SH-SY5Y (cell line): Measurements from ENCODE around the gene SPTB.

Experiments used
- GATA2 ChIP-seq: IDR thresholded peaks from 2 replicates; pipeline ENCODE4 v1.6.1; 2011; ENCODE audit warnings: mild to moderate bottlenecking, low read depth, low read length
- GATA3 ChIP-seq: IDR thresholded peaks from 2 replicates; pipeline ENCODE4 v1.6.1; 2011; ENCODE audit warnings: low read depth, mild to moderate bottlenecking, low read length, moderate library complexity

DNA sequence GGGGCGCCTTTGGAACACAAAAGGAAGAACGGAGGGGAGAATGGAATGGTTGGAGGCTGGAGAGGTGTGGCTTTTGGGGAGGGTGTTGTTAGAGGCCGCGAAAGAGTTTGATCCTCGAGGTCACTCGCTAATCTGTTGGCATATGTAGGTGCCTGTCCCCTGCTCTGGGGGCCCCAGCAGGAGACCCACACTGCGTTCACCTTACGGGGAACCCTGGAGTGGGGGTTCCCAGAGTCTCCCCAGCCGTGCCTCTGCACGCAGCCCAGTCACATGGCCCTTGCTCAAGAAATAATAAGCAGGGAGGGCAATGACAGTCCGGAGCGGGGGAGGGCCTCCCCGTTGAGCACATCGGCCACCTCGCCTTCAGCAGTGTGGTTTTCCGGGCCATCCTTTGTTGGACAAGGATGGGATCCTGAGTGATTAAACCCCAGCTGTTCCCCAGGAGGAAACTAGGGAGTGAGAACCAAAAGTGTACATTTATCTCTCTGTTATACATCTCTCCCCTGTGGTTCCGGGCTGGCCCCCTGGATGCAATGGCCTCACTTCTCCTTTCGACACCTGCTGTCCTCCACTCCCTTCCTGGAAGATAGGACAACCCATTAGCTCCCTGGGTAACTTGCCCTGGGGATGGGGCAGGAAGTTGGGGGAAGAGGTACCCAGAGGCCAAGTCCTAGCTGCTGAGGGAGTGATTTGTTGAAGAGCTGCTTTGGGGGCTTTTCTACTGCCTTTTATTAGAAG is 174.2 kb downstream of the SPTB start:
- TF ChIP-seq GATA2, result no peak
- no peak for TF ChIP-seq GATA3
